H9 (cell line): ENCODE measurements around the gene ARID5A. TPM values are rescaled to one million over a fixed set of nuclear protein-coding genes. Genes with fewer than 3 reads are reported as not detected.

Experiments used
- DNase-seq: peaks from one replicate; pipeline ENCODE4 v3.0.0-alpha.2; 2017
- H2AFZ ChIP-seq: one replicate; pipeline ENCODE4 v1.6.1; 2013; ENCODE audit warnings: mild to moderate bottlenecking, low read length, control low read depth, moderate library complexity
- H2AK5ac ChIP-seq: 2 replicates; pipeline ENCODE4 v1.6.1; 2013; ENCODE audit warnings: low read length, control low read depth, mixed read lengths; ENCODE audit not compliant: insufficient read length
- H2BK120ac ChIP-seq: one replicate; pipeline ENCODE4 v1.6.1; 2013; ENCODE audit warnings: low read depth, mild to moderate bottlenecking, low read length, control low read depth, inconsistent platforms; ENCODE audit not compliant: poor library complexity, severe bottlenecking
- H2BK12ac ChIP-seq: 2 replicates; pipeline ENCODE4 v1.6.1; 2013; ENCODE audit warnings: low read length, control low read depth, mixed read lengths, low read depth; ENCODE audit not compliant: insufficient read length
- H2BK15ac ChIP-seq: 2 replicates; pipeline ENCODE4 v1.6.1; 2013; ENCODE audit warnings: low read depth, low read length, control low read depth
- H2BK20ac ChIP-seq: one replicate; pipeline ENCODE4 v1.6.1; 2013; ENCODE audit warnings: low read depth, mild to moderate bottlenecking, low read length, control low read depth, inconsistent platforms; ENCODE audit not compliant: poor library complexity, severe bottlenecking
- H2BK5ac ChIP-seq: 2 replicates; pipeline ENCODE4 v1.6.1; 2013; ENCODE audit warnings: low read length, control low read depth, mixed read lengths; ENCODE audit not compliant: insufficient read length
- H3K14ac ChIP-seq: 2 replicates; pipeline ENCODE4 v1.6.1; 2013; ENCODE audit warnings: low read length, control low read depth; ENCODE audit not compliant: insufficient read depth
- H3K18ac ChIP-seq: 2 replicates; pipeline ENCODE4 v1.6.1; 2013; ENCODE audit warnings: low read depth, mild to moderate bottlenecking, mixed read lengths, low read length, control low read depth; ENCODE audit not compliant: insufficient read length
- H3K23ac ChIP-seq: 2 replicates; pipeline ENCODE4 v1.6.1; 2013; ENCODE audit warnings: low read length, control low read depth, mixed read lengths, low read depth; ENCODE audit not compliant: insufficient read length
- H3K23me2 ChIP-seq: 2 replicates; pipeline ENCODE4 v1.6.1; 2013; ENCODE audit warnings: low read depth, mild to moderate bottlenecking, mixed read lengths, low read length, control low read depth; ENCODE audit not compliant: insufficient read length, poor library complexity, severe bottlenecking
- H3K27ac ChIP-seq: 2 replicates; pipeline ENCODE4 v1.5.1; 2013; ENCODE audit warnings: low read length, control low read depth, mixed read lengths, low read depth; ENCODE audit not compliant: insufficient read length
- H3K27me3 ChIP-seq: 2 replicates; pipeline ENCODE4 v1.6.1; 2013; ENCODE audit warnings: low read length, control low read depth, inconsistent platforms; ENCODE audit not compliant: insufficient read depth
- H3K4ac ChIP-seq: 2 replicates; pipeline ENCODE4 v1.6.1; 2013; ENCODE audit warnings: low read depth, mild to moderate bottlenecking, control low read depth, inconsistent platforms, low read length, moderate library complexity
- H3K4me1 ChIP-seq: 2 replicates; pipeline ENCODE4 v1.6.1; 2013; ENCODE audit warnings: low read length, control low read depth, inconsistent platforms; ENCODE audit not compliant: insufficient read depth
- H3K4me2 ChIP-seq: 2 replicates; pipeline ENCODE4 v1.6.1; 2013; ENCODE audit warnings: low read length, control low read depth, mixed read lengths; ENCODE audit not compliant: insufficient read length, insufficient read depth
- H3K56ac ChIP-seq: 2 replicates; pipeline ENCODE4 v1.6.1; 2013; ENCODE audit warnings: low read depth, mild to moderate bottlenecking, mixed read lengths, low read length, control low read depth; ENCODE audit not compliant: insufficient read length
- H3K79me1 ChIP-seq: 2 replicates; pipeline ENCODE4 v1.6.1; 2013; ENCODE audit warnings: low read depth, mild to moderate bottlenecking, moderate library complexity, low read length, control low read depth, inconsistent platforms; ENCODE audit not compliant: insufficient read depth, poor library complexity, severe bottlenecking
- H3K79me2 ChIP-seq: 2 replicates; pipeline ENCODE4 v1.6.1; 2013; ENCODE audit warnings: low read length, control low read depth, inconsistent platforms; ENCODE audit not compliant: insufficient read depth
- H3K9ac ChIP-seq: 2 replicates; pipeline ENCODE4 v1.6.1; 2013; ENCODE audit warnings: low read length, control low read depth, mixed read lengths; ENCODE audit not compliant: insufficient read length; ENCODE audit errors: extremely low read depth
- H3K9me3 ChIP-seq: one replicate; pipeline ENCODE4 v1.6.1; 2013; ENCODE audit warnings: low read depth, low read length, inconsistent platforms; ENCODE audit not compliant: control insufficient read depth
- H3T11ph ChIP-seq: one replicate; pipeline ENCODE4 v1.6.1; 2013; ENCODE audit warnings: mild to moderate bottlenecking, low read length, control low read depth, inconsistent platforms
- H4K20me1 ChIP-seq: one replicate; pipeline ENCODE4 v1.6.1; 2013; ENCODE audit not compliant: control insufficient read depth, insufficient read length, insufficient read depth
- H4K5ac ChIP-seq: 2 replicates; pipeline ENCODE4 v1.6.1; 2013; ENCODE audit warnings: low read depth, mild to moderate bottlenecking, mixed read lengths, low read length, control low read depth; ENCODE audit not compliant: insufficient read length
- H4K8ac ChIP-seq: replicated peaks from 2 replicates; pipeline ENCODE4 v1.6.1; 2013; ENCODE audit warnings: low read length, control low read depth, mixed read lengths, low read depth; ENCODE audit not compliant: insufficient read length
- H4K91ac ChIP-seq: 2 replicates; pipeline ENCODE4 v1.6.1; 2013; ENCODE audit warnings: low read depth, mild to moderate bottlenecking, moderate library complexity, mixed read lengths, low read length, control low read depth; ENCODE audit not compliant: insufficient read length
- H3K27ac Mint-ChIP-seq, 3 experiments: 2 replicates in 2 of 3; 3 replicates in 1 of 3; pipeline ENCODE4 v1.8.0; 2020 to 2021; ENCODE audit warnings: mixed read lengths in 3 of 3, mild to moderate bottlenecking in 1 of 3, moderate library complexity in 1 of 3
- H3K27me3 Mint-ChIP-seq: 2 replicates; pipeline ENCODE4 v1.8.0; 2021; ENCODE audit warnings: low read depth, mild to moderate bottlenecking, moderate library complexity, mixed read lengths
- H3K36me3 Mint-ChIP-seq, 3 experiments: 2 replicates in 2 of 3; 3 replicates in 1 of 3; pipeline ENCODE4 v1.8.0; 2020 to 2021; ENCODE audit warnings: low read depth in 3 of 3, mixed read lengths in 3 of 3; ENCODE audit not compliant: insufficient read depth in 1 of 3
- H3K4me1 Mint-ChIP-seq, 2 experiments: 2 replicates each; pipeline ENCODE4 v1.8.0; 2020; ENCODE audit warnings: mixed read lengths in 2 of 2
- H3K4me3 Mint-ChIP-seq, 2 experiments: 2 replicates in 1 of 2; 3 replicates in 1 of 2; pipeline ENCODE4 v1.8.0; 2020 to 2021; ENCODE audit warnings: mild to moderate bottlenecking in 2 of 2, mixed read lengths in 2 of 2, moderate library complexity in 1 of 2
- H3K9me3 Mint-ChIP-seq, 2 experiments: 2 replicates in 1 of 2; 3 replicates in 1 of 2; pipeline ENCODE4 v1.8.0; 2020; ENCODE audit warnings: mild to moderate bottlenecking in 2 of 2, mixed read lengths in 2 of 2, moderate library complexity in 1 of 2
- CTCF ChIP-seq: fragments of 200-600 bp; sonication (generic); conservative IDR thresholded peaks from 3 replicates; pipeline ENCODE4 v1.8.0; 2021; ENCODE audit warnings: antibody characterized with exemption, mild to moderate bottlenecking
- WGBS: extraction: QIAGEN DNeasy Blood & Tissue Kit; methylation state at CpG from one replicate; pipeline ENCODE4 v1.1.7; 2013; ENCODE audit warnings: missing lambda C conversion rate, low lambda C conversion rate, mixed read lengths; ENCODE audit not compliant: insufficient read length; ENCODE audit errors: extremely low coverage; 5-methylcytosine and 5-hydroxymethylcytosine counted together
- total RNA-seq: library from RNA; stranded (reverse); gene quantifications from 2 replicates; pipeline ENCODE4 v1.2.1, GENCODE V29; 2021

The ARID5A gene
- total RNA-seq, 1 experiment from 2014 or later = 4.5 TPM

- no peaks in the 10 kb centered on the region for H3K79me2 ChIP-seq
- no peak overlapping the region for H2AFZ ChIP-seq
- peaks cover 19% of the 10 kb centered on the region for H3K23me2 ChIP-seq
- no peak for DNase-seq
- no peak overlapping the region for H3K14ac ChIP-seq
- no peak overlapping the region for H2BK120ac ChIP-seq
- no peak overlapping the region for H3K18ac ChIP-seq
- WGBS = no CpG with 5 or more reads among the region's 4 CpGs
- H2BK12ac ChIP-seq = no peak overlapping the region
- no peak overlapping the region for H2BK20ac ChIP-seq
- H3K36me3 Mint-ChIP-seq = peaks cover 0 to 10% (median 5%) of the 10 kb centered on the region in 3 experiments; a peak in 6 of 7 replicates
- H3K4me1 Mint-ChIP-seq = peaks cover 25 to 35% of the 10 kb centered on the region in 2 experiments
- no peak overlapping the region for H3K4ac ChIP-seq
- peaks cover 4 to 5% of the 10 kb centered on the region in 2 experiments; a peak in 3 of 5 replicates for H3K9me3 Mint-ChIP-seq
- no peak overlapping the region for H3T11ph ChIP-seq
- no peak overlapping the region for H3K27ac ChIP-seq
- no peak overlapping the region for H2AK5ac ChIP-seq
- H4K8ac ChIP-seq = no peak overlapping the region
- peaks cover 12% of the 10 kb centered on the region; the same call in 1 of the 2 replicates for H3K27me3 ChIP-seq
- no peak overlapping the region for H4K5ac ChIP-seq
- no peak overlapping the region for H3K4me3 Mint-ChIP-seq
- no peak overlapping the region for H4K91ac ChIP-seq
- no peak overlapping the region for H3K23ac ChIP-seq
- H2BK5ac ChIP-seq = no peak overlapping the region
- H3K4me1 ChIP-seq = no peaks in the 10 kb centered on the region; the same call in 1 of the 2 replicates
- no peak overlapping the region for H2BK15ac ChIP-seq
- H4K20me1 ChIP-seq = no peaks in the 10 kb centered on the region
- TF ChIP-seq CTCF = no peak
- H3K79me1 ChIP-seq = no peaks in the 10 kb centered on the region
- no peaks in the 10 kb centered on the region for H3K9me3 ChIP-seq
- no peak overlapping the region for H3K56ac ChIP-seq
- no peak overlapping the region for H3K4me2 ChIP-seq
- H3K9ac ChIP-seq = no peak overlapping the region
- no peak overlapping the region for H3K27ac Mint-ChIP-seq
- peaks cover 71% of the 10 kb centered on the region for H3K27me3 Mint-ChIP-seq
These were observed 5.0 kb downstream of the ARID5A start for GRCh38 chr2:96541398-96542152.
